Measurements from ENCODE around the gene TMEM63C.

TMEM63C gene

GRCh38 chr14:77221241-77221871 lies 39.8 kb downstream of the TMEM63C start:
- ATAC-seq (replicated peaks; ENCODE audit: extremely low read depth, poor library complexity, severe bottlenecking): no peak
- Mint-ChIP-seq H3K27me3 (peaks cover 13% of the 10 kb centered on the region), H3K4me1 (peaks cover 9% of the 10 kb centered on the region), H3K36me3 (ENCODE audit: insufficient read depth) (no peaks in the 10 kb centered on the region), H3K27ac (ENCODE audit: low read depth) (no peak overlapping the region), H3K9me3 (peaks cover 4% of the 10 kb centered on the region), H3K4me3 (no peak overlapping the region)
- DNase-seq (ENCODE audit: low spot score in 2 of 2): no peak

- no peak overlapping the region for H3K27ac Mint-ChIP-seq (ENCODE audit: low read depth)
- H3K27me3 Mint-ChIP-seq: no peaks in the 10 kb centered on the region
- no peak for DNase-seq (ENCODE audit: low spot score in 2 of 2)
- peaks cover 9% of the 10 kb centered on the region for H3K4me1 Mint-ChIP-seq
- peaks cover 4% of the 10 kb centered on the region for H3K9me3 Mint-ChIP-seq
- no peak overlapping the region for H3K4me3 Mint-ChIP-seq
- ATAC-seq (replicated peaks; ENCODE audit: extremely low read depth, poor library complexity, severe bottlenecking): no peak
- no peaks in the 10 kb centered on the region for H3K36me3 Mint-ChIP-seq (ENCODE audit: insufficient read depth)
These were observed 41.1 kb downstream of the TMEM63C start for GRCh38 chr14:77222546-77223225.

- Mint-ChIP-seq H3K9me3 (peaks cover 4% of the 10 kb centered on the region), H3K36me3 (ENCODE audit: insufficient read depth) (no peaks in the 10 kb centered on the region), H3K27me3 (no peaks in the 10 kb centered on the region), H3K27ac (ENCODE audit: low read depth) (no peak overlapping the region), H3K4me3 (no peak overlapping the region), H3K4me1 (peaks cover 9% of the 10 kb centered on the region)
- DNase-seq (ENCODE audit: low spot score in 2 of 2) (no peak), ATAC-seq (replicated peaks; ENCODE audit: extremely low read depth, poor library complexity, severe bottlenecking) (no peak)
These were observed 42.6 kb downstream of the TMEM63C start for GRCh38 chr14:77224212-77224611.

GRCh38 chr14:77225254-77225653 lies 43.7 kb downstream of the TMEM63C start:
- ATAC-seq (replicated peaks; ENCODE audit: extremely low read depth, poor library complexity, severe bottlenecking): no peak
- Mint-ChIP-seq H3K27ac (ENCODE audit: low read depth) (no peak overlapping the region), H3K9me3 (peaks cover 4% of the 10 kb centered on the region), H3K27me3 (no peaks in the 10 kb centered on the region), H3K4me3 (no peak overlapping the region), H3K36me3 (ENCODE audit: insufficient read depth) (no peaks in the 10 kb centered on the region), H3K4me1 (peaks cover 9% of the 10 kb centered on the region)
- no peak for DNase-seq (ENCODE audit: low spot score in 2 of 2)

- Mint-ChIP-seq H3K27me3 (no peaks in the 10 kb centered on the region), H3K4me3 (no peak overlapping the region), H3K9me3 (peaks cover 4% of the 10 kb centered on the region), H3K4me1 (peaks cover 9% of the 10 kb centered on the region), H3K27ac (ENCODE audit: low read depth) (no peak overlapping the region), H3K36me3 (ENCODE audit: insufficient read depth) (no peaks in the 10 kb centered on the region)
- no peak for ATAC-seq (replicated peaks; ENCODE audit: extremely low read depth, poor library complexity, severe bottlenecking)
- no peak for DNase-seq (ENCODE audit: low spot score in 2 of 2)
These were observed 44.4 kb downstream of the TMEM63C start for GRCh38 chr14:77225892-77226557.

- H3K36me3 Mint-ChIP-seq (ENCODE audit: insufficient read depth): no peaks in the 10 kb centered on the region
- no peak for DNase-seq (ENCODE audit: low spot score in 2 of 2)
- no peak overlapping the region for H3K4me3 Mint-ChIP-seq
- no peak overlapping the region for H3K27ac Mint-ChIP-seq (ENCODE audit: low read depth)
- no peaks in the 10 kb centered on the region for H3K4me1 Mint-ChIP-seq
- no peaks in the 10 kb centered on the region for H3K27me3 Mint-ChIP-seq
- no peak for ATAC-seq (replicated peaks; ENCODE audit: extremely low read depth, poor library complexity, severe bottlenecking)
- H3K9me3 Mint-ChIP-seq: no peaks in the 10 kb centered on the region
These were observed 46.5 kb downstream of the TMEM63C start for GRCh38 chr14:77228056-77228455.

GRCh38 chr14:77230914-77231313 lies 49.3 kb downstream of the TMEM63C start:
- Mint-ChIP-seq H3K36me3 (ENCODE audit: insufficient read depth) (no peaks in the 10 kb centered on the region), H3K4me3 (no peak overlapping the region), H3K4me1 (no peaks in the 10 kb centered on the region), H3K9me3 (no peaks in the 10 kb centered on the region), H3K27me3 (no peaks in the 10 kb centered on the region), H3K27ac (ENCODE audit: low read depth) (no peak overlapping the region)
- ATAC-seq (replicated peaks; ENCODE audit: extremely low read depth, poor library complexity, severe bottlenecking): no peak
- DNase-seq (ENCODE audit: low spot score in 2 of 2): no peak

- no peak overlapping the region for H3K27ac Mint-ChIP-seq (ENCODE audit: low read depth)
- no peak for DNase-seq (ENCODE audit: low spot score in 2 of 2)
- no peak for ATAC-seq (replicated peaks; ENCODE audit: extremely low read depth, poor library complexity, severe bottlenecking)
- no peaks in the 10 kb centered on the region for H3K4me1 Mint-ChIP-seq
- H3K36me3 Mint-ChIP-seq (ENCODE audit: insufficient read depth): no peaks in the 10 kb centered on the region
- H3K4me3 Mint-ChIP-seq: no peak overlapping the region
- H3K27me3 Mint-ChIP-seq: no peaks in the 10 kb centered on the region
- H3K9me3 Mint-ChIP-seq: no peaks in the 10 kb centered on the region
These were observed 50.1 kb downstream of the TMEM63C start for GRCh38 chr14:77231721-77232120.

- Mint-ChIP-seq H3K36me3 (ENCODE audit: insufficient read depth) (peaks cover 2% of the 10 kb centered on the region), H3K4me1 (no peaks in the 10 kb centered on the region), H3K9me3 (no peaks in the 10 kb centered on the region), H3K4me3 (no peak overlapping the region), H3K27me3 (no peaks in the 10 kb centered on the region), H3K27ac (ENCODE audit: low read depth) (no peak overlapping the region)
- DNase-seq (ENCODE audit: low spot score in 2 of 2): no peak
- ATAC-seq (replicated peaks; ENCODE audit: extremely low read depth, poor library complexity, severe bottlenecking): no peak
These were observed 55.2 kb downstream of the TMEM63C start for GRCh38 chr14:77236814-77237213.

- Mint-ChIP-seq H3K4me3 (no peak overlapping the region), H3K36me3 (ENCODE audit: insufficient read depth) (peaks cover 2% of the 10 kb centered on the region), H3K4me1 (no peaks in the 10 kb centered on the region), H3K27ac (ENCODE audit: low read depth) (no peak overlapping the region), H3K9me3 (no peaks in the 10 kb centered on the region), H3K27me3 (no peaks in the 10 kb centered on the region)
- DNase-seq (ENCODE audit: low spot score in 2 of 2): no peak
- ATAC-seq (replicated peaks; ENCODE audit: extremely low read depth, poor library complexity, severe bottlenecking): no peak
These were observed 56.8 kb downstream of the TMEM63C start for GRCh38 chr14:77238356-77238755.

- Mint-ChIP-seq H3K36me3 (ENCODE audit: insufficient read depth) (peaks cover 2% of the 10 kb centered on the region), H3K9me3 (no peaks in the 10 kb centered on the region), H3K27me3 (no peaks in the 10 kb centered on the region), H3K27ac (ENCODE audit: low read depth) (no peak overlapping the region), H3K4me3 (no peak overlapping the region), H3K4me1 (no peaks in the 10 kb centered on the region)
- ATAC-seq (replicated peaks; ENCODE audit: extremely low read depth, poor library complexity, severe bottlenecking) (no peak), DNase-seq (ENCODE audit: low spot score in 2 of 2) (no peak)
These were observed 57.4 kb downstream of the TMEM63C start for GRCh38 chr14:77238996-77239395.

- peaks cover 2% of the 10 kb centered on the region for H3K36me3 Mint-ChIP-seq (ENCODE audit: insufficient read depth)
- DNase-seq (ENCODE audit: low spot score in 2 of 2): no peak
- ATAC-seq (replicated peaks; ENCODE audit: extremely low read depth, poor library complexity, severe bottlenecking): no peak
- no peak overlapping the region for H3K27ac Mint-ChIP-seq (ENCODE audit: low read depth)
- no peaks in the 10 kb centered on the region for H3K27me3 Mint-ChIP-seq
- no peaks in the 10 kb centered on the region for H3K9me3 Mint-ChIP-seq
- H3K4me3 Mint-ChIP-seq: no peak overlapping the region
- H3K4me1 Mint-ChIP-seq: no peaks in the 10 kb centered on the region
These were observed 57.8 kb downstream of the TMEM63C start for GRCh38 chr14:77239412-77239811.

GRCh38 chr14:77240336-77240915 lies 58.8 kb downstream of the TMEM63C start:
- Mint-ChIP-seq H3K36me3 (ENCODE audit: insufficient read depth) (peaks cover 2% of the 10 kb centered on the region), H3K27ac (ENCODE audit: low read depth) (no peak overlapping the region), H3K4me1 (no peaks in the 10 kb centered on the region), H3K27me3 (no peaks in the 10 kb centered on the region), H3K9me3 (no peaks in the 10 kb centered on the region), H3K4me3 (no peak overlapping the region)
- ATAC-seq (replicated peaks; ENCODE audit: extremely low read depth, poor library complexity, severe bottlenecking) (no peak), DNase-seq (ENCODE audit: low spot score in 2 of 2) (no peak)
